Chondrocyte (in vitro differentiated cells): ENCODE measurements around the gene TREML1. TPM values are rescaled to one million over a fixed set of nuclear protein-coding genes. Genes with fewer than 3 reads are reported as not detected.

Experiments used
- DNase-seq: peaks from one replicate; pipeline ENCODE4 v3.0.0; 2021; ENCODE audit warnings: mixed read lengths, low spot score
- H3K27ac Mint-ChIP-seq: one replicate; pipeline ENCODE4 v1.8.0; 2021; ENCODE audit warnings: mild to moderate bottlenecking, moderate library complexity, mixed read lengths; ENCODE audit not compliant: unreplicated experiment
- H3K27me3 Mint-ChIP-seq: 2 replicates; pipeline ENCODE4 v1.8.0; 2021; ENCODE audit warnings: low read depth, mixed read lengths
- H3K36me3 Mint-ChIP-seq: 2 replicates; pipeline ENCODE4 v1.8.0; 2021; ENCODE audit warnings: low read depth, mixed read lengths
- H3K4me1 Mint-ChIP-seq: 2 replicates; pipeline ENCODE4 v1.8.0; 2021; ENCODE audit warnings: low read depth, mild to moderate bottlenecking, mixed read lengths
- H3K4me3 Mint-ChIP-seq: one replicate; pipeline ENCODE4 v1.8.0; 2021; ENCODE audit warnings: mild to moderate bottlenecking, moderate library complexity, mixed read lengths; ENCODE audit not compliant: unreplicated experiment
- H3K9me3 Mint-ChIP-seq: 2 replicates; pipeline ENCODE4 v1.8.0; 2021; ENCODE audit warnings: low read depth, mixed read lengths
- CTCF ChIP-seq: fragments of 200-600 bp; sonication (generic); IDR thresholded peaks from 2 replicates; pipeline ENCODE4 v1.5.0; 2021; ENCODE audit warnings: antibody characterized with exemption, mild to moderate bottlenecking, moderate library complexity
- total RNA-seq: library from RNA; stranded (reverse); gene quantifications from 3 replicates; pipeline ENCODE4 v1.2.1, GENCODE V29; 2021

TREML1 gene
- total RNA-seq, 1 donor from 2014 or later = not detected

- DNase-seq = no peak
- TF ChIP-seq CTCF = no peak
- Mint-ChIP-seq H3K36me3 (peaks cover 5% of the 10 kb centered on the region), H3K27ac (no peak overlapping the region), H3K9me3 (no peaks in the 10 kb centered on the region), H3K4me1 (no peaks in the 10 kb centered on the region), H3K4me3 (no peak overlapping the region), H3K27me3 (no peaks in the 10 kb centered on the region)
Observed at GRCh38 chr6:41150671-41151070, 3.5 kb downstream of the TREML1 start.

GRCh38 chr6:41147917-41148316 lies 6.2 kb downstream of the TREML1 start:
- no peaks in the 10 kb centered on the region for H3K27me3 Mint-ChIP-seq
- H3K4me3 Mint-ChIP-seq = no peak overlapping the region
- H3K9me3 Mint-ChIP-seq = peaks cover 6% of the 10 kb centered on the region
- no peak overlapping the region for H3K27ac Mint-ChIP-seq
- H3K4me1 Mint-ChIP-seq = no peaks in the 10 kb centered on the region
- no peak for DNase-seq
- no peak for TF ChIP-seq CTCF
- H3K36me3 Mint-ChIP-seq = peaks cover 11% of the 10 kb centered on the region

- no peaks in the 10 kb centered on the region for H3K9me3 Mint-ChIP-seq
- no peak for DNase-seq
- H3K4me3 Mint-ChIP-seq = no peak overlapping the region
- peaks cover 3% of the 10 kb centered on the region for H3K36me3 Mint-ChIP-seq
- no peak overlapping the region for H3K27ac Mint-ChIP-seq
- H3K4me1 Mint-ChIP-seq = no peaks in the 10 kb centered on the region
- no peaks in the 10 kb centered on the region for H3K27me3 Mint-ChIP-seq
- no peak for TF ChIP-seq CTCF
Observed at GRCh38 chr6:41136911-41137310, 17.2 kb downstream of the TREML1 start.

- no peaks in the 10 kb centered on the region for H3K27me3 Mint-ChIP-seq
Observed at GRCh38 chr6:41135062-41135832, 18.9 kb downstream of the TREML1 start.

DNA sequence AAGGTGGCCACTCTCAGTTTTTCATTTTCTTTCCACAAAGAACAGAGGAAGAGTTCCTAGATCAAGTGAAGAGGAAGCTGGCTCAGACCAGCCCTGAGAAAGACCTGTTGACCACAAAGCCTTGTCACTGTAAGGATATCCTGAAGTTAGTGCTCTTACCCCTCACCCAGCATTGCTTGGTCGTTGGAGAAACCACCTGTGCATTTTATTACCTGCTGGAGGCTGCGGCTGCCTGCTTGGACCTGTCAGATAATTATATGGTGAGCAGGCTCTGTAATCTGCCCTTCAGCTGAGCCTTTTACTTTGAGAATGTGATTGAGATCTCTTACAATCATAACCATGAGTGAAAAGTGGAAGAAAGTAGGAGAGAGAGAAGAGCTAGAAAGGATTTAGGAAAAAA lies 21.9 kb downstream of the TREML1 start:
- peaks cover 3% of the 10 kb centered on the region for H3K36me3 Mint-ChIP-seq
- H3K4me1 Mint-ChIP-seq = no peaks in the 10 kb centered on the region
- no peak overlapping the region for H3K27ac Mint-ChIP-seq
- no peaks in the 10 kb centered on the region for H3K9me3 Mint-ChIP-seq
- H3K27me3 Mint-ChIP-seq = no peaks in the 10 kb centered on the region
- no peak overlapping the region for H3K4me3 Mint-ChIP-seq
- DNase-seq = no peak
- TF ChIP-seq CTCF = no peak

More at GRCh38 chr6:41135062-41135832, 18.9 kb downstream of the TREML1 start:
- Mint-ChIP-seq H3K4me1 (no peaks in the 10 kb centered on the region), H3K9me3 (no peaks in the 10 kb centered on the region), H3K27ac (no peak overlapping the region), H3K4me3 (no peak overlapping the region), H3K36me3 (peaks cover 1% of the 10 kb centered on the region)
- no peak for TF ChIP-seq CTCF
- no peak for DNase-seq
